Nephron progenitor cell (in vitro differentiated cells): ENCODE results near the gene ATXN10.
"Not testable (repeated sequence)": the region's sequence is repeated elsewhere in the genome, so short reads cannot be mapped to it uniquely, and the experiment has no call there.

Experiments
- DNase-seq: peaks from one replicate; pipeline ENCODE4 v3.0.0; 2021
- H3K27ac Mint-ChIP-seq: 2 replicates; pipeline ENCODE4 v1.8.0; 2021; ENCODE audit warnings: mild to moderate bottlenecking, moderate library complexity, mixed read lengths
- H3K27me3 Mint-ChIP-seq: 2 replicates; pipeline ENCODE4 v1.8.0; 2021; ENCODE audit warnings: mild to moderate bottlenecking, low read depth, mixed read lengths; ENCODE audit not compliant: poor library complexity
- H3K36me3 Mint-ChIP-seq: 2 replicates; pipeline ENCODE4 v1.8.0; 2021; ENCODE audit warnings: low read depth, mixed read lengths
- H3K4me1 Mint-ChIP-seq: 2 replicates; pipeline ENCODE4 v1.8.0; 2021; ENCODE audit warnings: mixed read lengths
- H3K4me3 Mint-ChIP-seq: 2 replicates; pipeline ENCODE4 v1.8.0; 2021; ENCODE audit warnings: mild to moderate bottlenecking, moderate library complexity, mixed read lengths
- H3K9me3 Mint-ChIP-seq: 2 replicates; pipeline ENCODE4 v1.8.0; 2021; ENCODE audit warnings: mild to moderate bottlenecking, moderate library complexity, mixed read lengths
- CTCF ChIP-seq: fragments of 200-600 bp; sonication (generic); IDR thresholded peaks from 2 replicates; pipeline ENCODE4 v1.5.0; 2021; ENCODE audit warnings: antibody characterized with exemption

ATXN10 gene

DNA sequence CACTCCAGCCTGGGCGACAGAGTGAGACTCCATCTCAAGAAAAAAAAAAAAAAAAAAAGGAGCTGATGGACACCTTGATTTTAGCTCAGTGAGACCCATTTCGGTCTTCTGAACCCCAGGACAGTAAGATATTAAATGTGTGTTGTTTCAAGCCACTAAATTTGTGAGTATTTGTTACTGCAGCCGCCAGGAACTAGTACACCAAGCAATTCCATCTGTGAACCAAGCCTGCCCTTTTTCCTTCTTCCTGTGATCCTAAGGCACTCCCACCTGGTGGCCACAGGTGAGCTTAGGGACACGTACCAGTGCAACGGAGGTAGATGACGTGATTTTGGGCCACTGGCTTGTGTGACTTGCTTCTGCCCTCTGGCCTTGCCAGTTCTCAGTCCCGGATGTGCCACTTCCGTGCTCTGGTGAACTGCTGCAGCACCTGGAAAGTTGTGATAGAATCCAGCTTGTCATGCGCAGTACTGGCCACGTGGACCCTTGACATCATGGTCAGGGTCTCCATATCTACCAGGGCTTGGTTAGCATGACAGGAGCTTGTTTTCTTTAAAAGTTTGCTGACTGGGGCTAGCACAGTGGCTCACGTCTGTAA, 19.6 kb upstream of the ATXN10 start:
- H3K4me1 Mint-ChIP-seq, result no peaks in the 10 kb centered on the region
- H3K27me3 Mint-ChIP-seq, result peaks cover 42% of the 10 kb centered on the region
- no peak overlapping the region for H3K27ac Mint-ChIP-seq
- no peaks in the 10 kb centered on the region for H3K36me3 Mint-ChIP-seq
- TF ChIP-seq CTCF, result no peak
- no peak overlapping the region for H3K4me3 Mint-ChIP-seq
- peaks cover 15% of the 10 kb centered on the region for H3K9me3 Mint-ChIP-seq
- no peak for DNase-seq

GRCh38 chr22:45656577-45656976, 15.1 kb upstream of the ATXN10 start:
- H3K4me1 Mint-ChIP-seq, result no peaks in the 10 kb centered on the region
- H3K27ac Mint-ChIP-seq, result no peak overlapping the region
- no peak overlapping the region for H3K4me3 Mint-ChIP-seq
- DNase-seq, result no peak
- TF ChIP-seq CTCF, result no peak
- H3K36me3 Mint-ChIP-seq, result no peaks in the 10 kb centered on the region
- H3K27me3 Mint-ChIP-seq, result peaks cover 15% of the 10 kb centered on the region
- H3K9me3 Mint-ChIP-seq, result peaks cover 3% of the 10 kb centered on the region

DNA sequence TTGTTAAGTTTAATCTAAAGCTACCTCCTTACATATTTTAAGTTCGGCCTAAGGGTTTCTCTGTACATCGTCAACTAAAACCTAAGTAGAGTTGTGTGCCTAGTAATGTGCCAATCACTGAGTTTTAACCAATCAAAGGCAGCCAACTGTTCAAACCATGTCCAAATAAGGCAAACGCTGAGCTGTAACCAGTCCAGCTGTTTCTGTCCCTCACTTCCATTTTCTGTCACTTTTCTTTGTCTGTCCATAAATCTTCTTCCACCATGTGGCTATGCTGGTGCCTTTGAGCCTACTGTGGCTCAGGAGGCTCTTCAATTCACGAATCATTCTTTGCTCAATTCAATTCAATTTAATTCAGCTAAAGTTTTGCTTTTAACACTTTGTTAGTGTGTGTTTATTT, 13.9 kb upstream of the ATXN10 start:
- no peak for TF ChIP-seq CTCF
- H3K27ac Mint-ChIP-seq, result no peak overlapping the region
- no peak for DNase-seq
- peaks cover 26% of the 10 kb centered on the region for H3K27me3 Mint-ChIP-seq
- no peaks in the 10 kb centered on the region for H3K4me1 Mint-ChIP-seq
- no peak overlapping the region for H3K4me3 Mint-ChIP-seq
- H3K9me3 Mint-ChIP-seq, result no peaks in the 10 kb centered on the region
- no peaks in the 10 kb centered on the region for H3K36me3 Mint-ChIP-seq

GRCh38 chr22:45664136-45664646, 7.4 kb upstream of the ATXN10 start:
- Mint-ChIP-seq H3K9me3 (no peaks in the 10 kb centered on the region), H3K36me3 (no peaks in the 10 kb centered on the region), H3K27me3 (peaks cover 68% of the 10 kb centered on the region), H3K27ac (no peak overlapping the region), H3K4me3 (no peak overlapping the region), H3K4me1 (no peaks in the 10 kb centered on the region)
- no peak for DNase-seq
- no peak for TF ChIP-seq CTCF

DNA sequence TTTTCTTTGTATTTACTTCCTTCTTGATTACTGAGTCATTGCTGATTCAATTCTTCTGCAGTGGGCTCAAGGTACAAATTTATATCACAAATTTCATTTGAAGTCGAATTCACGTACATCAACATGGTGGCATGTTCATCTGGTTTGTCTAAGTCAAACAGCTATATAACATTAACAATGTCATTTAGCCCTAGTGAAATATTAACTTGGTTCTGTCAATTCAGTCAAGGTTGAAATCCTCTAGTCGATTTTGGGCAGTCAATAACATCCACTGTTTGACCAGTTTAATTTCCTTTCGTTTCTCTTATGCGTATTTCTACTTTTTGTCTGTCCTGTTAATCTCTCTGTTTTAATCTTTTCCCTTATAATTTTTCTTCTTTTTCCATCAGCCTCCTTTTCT, 4.1 kb upstream of the ATXN10 start:
- DNase-seq, result no peak
- Mint-ChIP-seq H3K9me3 (no peaks in the 10 kb centered on the region), H3K36me3 (no peaks in the 10 kb centered on the region), H3K27me3 (peaks cover 54% of the 10 kb centered on the region), H3K4me1 (peaks cover 8% of the 10 kb centered on the region), H3K4me3 (no peak overlapping the region), H3K27ac (no peak overlapping the region)
- TF ChIP-seq CTCF, result no peak

- peak overlapping the region; percentile 88 for H3K4me3 Mint-ChIP-seq
Measured at GRCh38 chr22:45670363-45670762, 1.3 kb upstream of the ATXN10 start.

More at GRCh38 chr22:45670363-45670762, 1.3 kb upstream of the ATXN10 start:
- Mint-ChIP-seq H3K27me3 (peaks cover 30% of the 10 kb centered on the region), H3K4me1 (peaks cover 28% of the 10 kb centered on the region), H3K36me3 (peaks cover 17% of the 10 kb centered on the region)
- not testable (repeated sequence) for DNase-seq, H3K27ac Mint-ChIP-seq, H3K9me3 Mint-ChIP-seq
